HG02943 (cell line): ENCODE data around the gene FIGN.

Experiments used
- ATAC-seq: cut with Tn5 transposase; IDR thresholded peaks from one replicate; pipeline ENCODE4 v1.9.1; 2021; ENCODE audit warnings: mild to moderate bottlenecking, low read depth, moderate library complexity; ENCODE audit not compliant: unreplicated experiment

The FIGN gene

DNA sequence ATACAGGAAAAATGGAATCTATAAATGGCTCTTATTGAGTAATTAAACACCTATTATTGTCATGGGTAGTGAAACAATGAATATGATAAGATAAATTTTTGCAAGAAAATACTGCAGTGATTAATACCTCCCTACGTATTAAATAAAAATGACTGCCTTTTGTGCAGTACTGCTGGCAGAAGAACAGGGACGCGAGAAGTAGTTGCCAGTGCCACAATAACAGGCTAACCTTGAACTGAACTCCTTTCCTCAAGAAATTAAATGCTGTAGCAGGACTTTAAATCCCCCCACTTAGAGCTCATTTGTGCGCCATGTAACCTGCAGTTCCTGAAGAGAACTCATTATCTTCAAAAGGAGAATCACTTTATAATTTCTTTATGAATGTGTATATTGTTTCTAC is 24.6 kb downstream of the FIGN start:
- ATAC-seq = no peak

DNA sequence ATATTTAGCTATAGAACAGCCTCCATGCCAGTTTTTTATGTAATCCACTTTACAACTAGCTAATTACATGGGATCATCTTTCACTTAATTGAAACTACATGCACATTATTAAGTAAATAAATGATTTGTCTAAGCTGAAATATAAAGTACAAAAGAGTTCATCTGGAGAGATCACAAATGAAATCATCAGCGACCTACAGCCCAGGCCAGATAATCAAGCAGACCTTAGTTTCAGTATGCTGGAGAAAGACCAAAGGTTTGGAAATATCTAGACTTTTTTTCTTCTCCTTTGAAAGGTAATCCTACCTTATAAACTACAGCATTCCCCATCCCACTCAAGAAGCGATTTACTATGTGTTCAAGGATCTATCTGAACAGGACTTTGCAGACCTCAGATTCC is 26.5 kb downstream of the FIGN start:
- ATAC-seq = no peak

DNA sequence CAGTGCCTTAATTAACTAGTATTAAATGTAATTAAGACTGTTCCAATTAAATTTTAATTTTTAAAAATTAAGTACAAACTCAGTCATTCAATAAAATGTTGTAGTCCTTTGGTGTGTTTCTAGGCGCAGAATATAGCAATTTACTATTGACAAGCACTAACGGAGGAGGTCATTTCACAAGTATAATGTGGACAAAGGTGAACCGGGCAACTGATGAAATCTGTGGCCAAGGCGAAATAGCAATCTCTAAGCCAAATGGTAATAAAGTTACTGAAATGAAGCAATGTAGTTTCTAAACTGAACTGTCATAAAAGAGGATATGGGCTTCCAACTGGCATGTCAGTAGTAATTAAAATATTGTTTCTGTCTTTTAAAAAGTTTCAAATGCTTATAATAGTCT is 27.5 kb downstream of the FIGN start:
- ATAC-seq = no peak

DNA sequence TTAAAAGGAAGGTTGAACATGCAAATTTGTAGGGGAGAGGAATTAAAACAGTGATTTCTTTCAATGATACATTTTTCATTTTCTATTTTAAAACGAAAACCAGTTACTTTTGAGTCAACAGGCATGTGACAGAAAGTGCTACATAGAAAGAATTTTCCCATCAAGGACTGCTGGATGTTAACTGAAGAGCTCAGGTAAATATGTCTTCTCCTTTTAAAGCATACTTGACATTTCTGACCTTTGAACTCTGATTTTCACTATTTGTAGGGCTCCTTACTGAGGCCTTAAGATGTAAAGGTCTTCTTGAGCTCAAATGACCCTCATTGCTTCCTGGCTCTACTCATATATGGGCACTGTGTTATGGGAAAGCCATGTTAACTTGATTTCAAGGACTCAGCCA is 32.4 kb downstream of the FIGN start:
- no peak for ATAC-seq

DNA sequence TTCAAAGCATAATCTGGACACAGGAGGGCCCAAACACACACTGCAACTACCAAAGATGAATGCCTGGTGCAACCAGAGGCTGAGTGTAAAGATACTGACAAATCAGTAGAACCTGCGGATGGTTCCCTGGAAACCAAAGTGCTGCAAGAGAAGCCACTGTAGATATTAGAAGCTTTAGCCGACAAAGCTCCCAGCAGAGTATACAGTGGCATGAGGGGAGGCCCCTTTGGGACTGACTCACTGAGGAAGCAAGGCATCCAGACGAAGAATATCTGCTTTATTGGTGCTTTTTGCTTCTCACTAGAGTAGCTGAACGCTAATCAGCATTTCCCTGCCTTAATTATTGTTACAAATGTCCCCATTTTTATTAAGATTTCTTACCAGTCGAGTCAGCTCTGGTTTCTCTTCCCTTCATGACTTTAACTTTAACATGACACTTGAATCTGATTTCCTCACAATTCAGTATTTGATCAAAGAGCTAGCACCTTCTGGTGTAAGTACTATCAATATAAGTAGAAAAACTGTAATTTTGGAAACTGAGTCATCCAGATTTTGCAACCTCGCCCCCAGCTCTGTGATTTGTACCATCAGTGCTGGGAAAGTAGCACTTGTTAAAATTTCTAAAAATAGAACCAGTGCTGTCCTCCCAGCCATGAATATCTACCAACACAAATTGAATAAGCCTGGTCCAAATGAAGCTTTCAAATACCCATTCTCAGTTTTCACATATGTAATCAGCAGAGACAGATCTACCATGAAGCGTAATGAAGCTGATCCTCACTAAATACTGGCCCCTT is 34.2 kb downstream of the FIGN start:
- ATAC-seq = no peak

DNA sequence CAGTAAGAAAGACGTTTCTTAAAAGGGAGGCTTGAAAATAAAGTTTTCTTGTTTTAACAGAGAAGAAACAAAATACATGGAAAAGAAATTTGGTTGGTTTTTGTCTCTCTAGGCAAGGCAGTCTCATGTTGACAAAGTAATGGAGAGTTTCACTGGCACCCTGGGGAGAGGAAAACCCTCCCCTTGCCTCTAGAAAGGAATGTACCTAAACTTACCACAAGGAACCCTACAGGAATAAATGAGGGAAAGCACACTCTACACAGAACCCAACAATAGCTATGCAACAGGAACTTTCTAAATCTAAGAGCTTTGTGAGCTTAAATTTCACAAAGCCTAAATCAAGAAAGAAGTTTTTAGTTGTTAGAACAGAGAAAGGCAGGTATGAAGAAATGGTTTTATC is 37.0 kb downstream of the FIGN start:
- no peak for ATAC-seq

DNA sequence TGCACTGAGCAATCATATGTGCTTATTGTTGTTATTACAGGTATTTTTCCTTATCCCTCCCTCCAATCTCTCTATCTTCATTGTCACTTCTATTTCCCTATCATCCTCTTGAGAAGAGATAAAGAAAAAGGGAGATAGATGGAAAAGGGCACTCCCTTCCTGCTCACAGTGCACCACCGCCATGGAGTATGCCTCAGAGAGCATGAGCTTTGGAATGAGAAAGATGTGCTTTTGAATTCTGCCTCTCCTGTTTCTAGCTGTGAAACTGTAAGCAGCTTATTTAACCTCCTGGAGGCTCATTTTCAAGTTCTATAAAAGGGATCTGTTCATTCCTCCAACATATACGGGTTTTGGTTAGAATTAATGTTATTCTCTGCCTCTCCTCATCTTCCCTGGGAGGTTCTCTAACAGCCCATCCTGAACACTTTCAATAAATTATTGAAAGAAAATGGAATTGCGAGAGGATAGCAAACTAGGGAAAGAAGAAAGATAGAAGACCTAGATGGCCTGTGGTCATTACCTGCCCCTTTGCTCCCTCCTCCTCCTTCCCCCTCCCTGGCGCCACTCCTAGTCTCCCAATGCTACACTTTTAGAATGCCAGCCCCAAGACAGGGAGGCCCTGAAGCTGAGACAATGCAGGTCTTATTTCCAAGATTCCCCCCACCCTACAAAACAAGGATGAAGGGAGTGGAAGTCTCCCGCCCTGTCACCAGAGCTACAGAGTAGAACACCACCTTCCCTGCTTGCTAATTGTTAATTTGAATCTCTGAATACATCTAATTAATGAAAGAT is 37.8 kb downstream of the FIGN start:
- no peak for ATAC-seq

DNA sequence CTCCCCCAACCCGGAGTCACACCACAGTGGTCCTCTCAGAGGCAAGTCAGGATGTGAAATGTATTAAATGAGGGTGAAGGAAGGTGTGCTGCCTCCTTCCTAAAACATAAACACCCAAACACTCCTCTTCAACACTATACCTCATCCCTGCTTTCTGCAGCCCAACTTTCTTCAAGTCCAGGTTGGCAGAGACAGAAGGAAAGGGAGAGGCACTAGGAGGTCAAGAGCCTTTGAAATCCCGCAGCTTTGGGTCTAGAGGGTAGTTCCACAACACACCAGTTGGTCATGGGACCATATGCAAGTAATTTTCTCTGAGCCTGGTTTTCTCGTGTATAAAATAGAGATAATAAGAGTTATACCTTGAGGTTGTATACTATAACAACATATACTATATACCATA is 38.4 kb downstream of the FIGN start:
- no peak for ATAC-seq

DNA sequence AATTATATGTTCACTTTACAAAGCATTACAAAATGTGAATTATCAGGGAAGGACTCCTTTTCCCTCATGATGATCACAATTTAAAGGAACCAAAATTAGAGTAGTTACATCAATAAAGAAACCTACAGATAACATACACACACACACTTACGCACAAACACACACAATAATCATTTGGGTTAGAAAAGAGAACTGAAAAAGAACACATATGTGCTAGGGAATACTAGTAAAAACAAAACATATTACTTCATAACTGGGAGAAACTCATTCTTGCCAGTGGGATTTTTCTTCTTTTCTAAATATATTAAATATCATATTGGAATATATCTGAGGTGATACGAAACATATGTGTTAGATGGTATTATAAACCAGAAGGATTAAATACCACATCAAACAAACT is 42.3 kb downstream of the FIGN start:
- no peak for ATAC-seq

DNA sequence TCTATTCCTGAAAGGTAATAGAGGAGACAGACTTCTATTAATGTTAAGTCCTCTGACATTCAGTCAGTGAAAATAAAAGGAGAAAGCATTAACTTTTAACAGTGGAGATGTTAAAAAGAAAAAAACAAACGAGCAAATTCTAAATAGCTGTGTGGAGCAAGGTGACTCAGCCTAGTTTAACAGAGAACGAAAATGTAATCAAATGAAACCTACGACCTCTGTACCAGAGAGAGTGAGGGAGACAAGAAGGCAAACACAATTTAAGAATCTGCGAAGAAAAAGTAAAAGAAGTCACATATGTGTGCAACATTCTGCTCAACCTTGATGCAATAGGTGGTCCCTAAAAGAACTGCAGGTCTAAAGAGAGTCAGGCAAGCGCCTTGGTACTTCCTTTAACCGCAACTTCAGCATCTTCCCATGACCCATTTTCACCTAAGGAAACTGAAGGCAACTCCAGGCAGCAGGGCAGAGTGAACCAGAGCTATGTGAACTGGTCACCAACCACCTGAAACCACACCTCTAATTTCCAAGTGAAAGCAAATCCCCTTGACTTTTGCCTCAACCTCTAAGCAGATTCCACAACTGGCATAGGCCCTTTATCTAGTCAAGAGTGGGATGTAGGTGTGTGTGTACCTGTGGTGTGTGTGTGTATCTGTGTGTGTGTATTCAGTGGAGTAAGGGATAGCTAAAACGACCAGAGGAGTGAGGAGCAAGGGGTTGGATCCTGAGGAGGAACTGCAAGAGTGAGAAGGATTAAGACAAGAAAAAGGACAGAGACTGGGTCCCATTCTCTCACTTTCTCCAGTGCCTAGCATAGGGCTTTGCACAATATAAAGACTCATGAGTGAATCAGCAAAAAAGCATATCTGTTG is 43.0 kb downstream of the FIGN start:
- ATAC-seq = no peak

DNA sequence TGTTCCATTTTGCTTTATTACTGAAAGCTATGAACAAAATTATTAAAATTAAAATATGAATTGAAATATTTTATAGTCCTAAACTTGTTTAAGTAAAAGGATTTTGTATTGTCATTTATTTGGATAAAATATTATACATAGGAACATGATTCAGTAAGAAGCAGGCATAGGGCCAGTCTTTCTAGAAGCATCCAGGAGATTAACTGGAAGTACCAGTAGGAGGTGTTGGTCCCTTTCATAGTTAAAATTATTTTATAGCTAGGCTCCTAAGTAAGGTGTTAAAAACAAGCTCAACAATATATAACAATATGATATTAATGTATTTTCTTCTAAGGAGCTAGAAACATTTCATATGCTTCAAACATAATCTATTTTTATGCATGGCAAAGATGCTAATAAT is 43.7 kb downstream of the FIGN start:
- ATAC-seq = no peak

DNA sequence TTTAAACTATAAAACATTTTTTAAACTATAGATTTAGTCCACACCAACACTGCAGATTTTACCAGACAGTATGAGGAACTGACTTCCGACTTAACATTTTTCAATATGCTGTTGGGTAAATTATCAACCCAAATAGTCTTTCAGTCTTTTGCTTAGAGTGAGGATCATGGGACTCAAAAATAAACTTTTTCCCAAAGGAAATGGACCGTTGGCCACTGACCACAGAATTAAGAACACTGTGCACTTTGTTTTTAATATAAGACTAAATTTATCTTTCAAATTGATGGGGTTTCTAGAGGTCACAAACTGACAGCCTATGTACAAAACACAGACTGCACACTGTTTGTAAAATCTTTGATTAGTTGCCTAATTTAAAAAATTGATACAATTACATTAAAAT is 44.9 kb downstream of the FIGN start:
- ATAC-seq = no peak

DNA sequence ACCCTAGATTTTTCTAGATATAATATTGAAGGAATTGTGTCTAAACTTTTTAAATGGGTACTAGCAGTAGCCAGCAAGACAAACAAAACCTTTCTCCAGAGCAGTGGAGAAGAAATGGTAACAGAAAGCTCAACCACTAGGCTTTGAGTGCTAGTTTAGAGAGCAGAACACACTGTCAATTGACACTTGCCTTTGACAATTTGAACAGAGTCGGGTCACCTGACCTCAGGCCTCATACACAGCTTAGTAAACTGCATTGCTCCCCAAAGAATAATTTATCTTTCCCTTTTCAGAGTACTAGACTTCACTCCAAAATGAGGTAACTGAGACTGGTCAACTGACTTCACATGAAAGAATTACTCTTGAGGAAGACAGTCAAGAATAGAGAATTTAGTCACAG is 48.6 kb downstream of the FIGN start:
- no peak for ATAC-seq

DNA sequence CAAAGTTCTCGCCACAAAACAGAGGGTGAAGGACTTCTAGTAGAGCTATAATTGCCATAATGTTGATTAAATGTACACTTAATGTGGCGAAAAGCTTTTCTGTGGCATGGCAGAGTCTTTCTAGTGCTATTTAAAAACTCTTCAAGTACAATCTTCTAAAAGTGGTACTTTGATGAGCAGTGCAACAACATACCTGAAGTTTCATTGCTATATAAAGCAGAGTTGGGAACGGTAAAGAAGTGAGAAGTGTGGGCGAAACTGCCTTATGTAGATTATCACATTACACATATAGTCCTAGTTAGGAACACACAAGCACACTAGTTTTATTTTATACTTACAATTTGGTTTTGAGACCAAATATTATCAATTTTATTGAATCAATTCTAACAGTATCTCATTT is 49.5 kb downstream of the FIGN start:
- ATAC-seq = no peak

DNA sequence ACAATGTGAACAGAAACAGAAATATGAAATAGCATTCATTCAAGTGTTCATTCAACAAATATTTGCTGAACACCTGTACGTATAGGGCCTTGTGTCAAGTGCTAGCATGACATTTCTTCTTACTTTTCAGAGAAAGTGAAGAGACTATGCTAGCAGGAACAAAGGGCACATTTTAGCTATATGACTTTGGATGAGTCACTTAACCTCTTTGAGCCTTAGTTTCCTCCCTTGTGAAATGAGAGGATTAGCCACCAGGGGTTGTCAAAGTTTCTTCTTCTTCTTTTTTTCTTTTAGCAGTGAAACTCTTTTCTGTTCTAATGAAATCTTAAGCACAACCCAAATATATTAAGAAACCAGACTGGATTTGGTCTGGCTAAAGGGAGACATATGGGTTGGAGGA is 53.1 kb downstream of the FIGN start:
- ATAC-seq = no peak

DNA sequence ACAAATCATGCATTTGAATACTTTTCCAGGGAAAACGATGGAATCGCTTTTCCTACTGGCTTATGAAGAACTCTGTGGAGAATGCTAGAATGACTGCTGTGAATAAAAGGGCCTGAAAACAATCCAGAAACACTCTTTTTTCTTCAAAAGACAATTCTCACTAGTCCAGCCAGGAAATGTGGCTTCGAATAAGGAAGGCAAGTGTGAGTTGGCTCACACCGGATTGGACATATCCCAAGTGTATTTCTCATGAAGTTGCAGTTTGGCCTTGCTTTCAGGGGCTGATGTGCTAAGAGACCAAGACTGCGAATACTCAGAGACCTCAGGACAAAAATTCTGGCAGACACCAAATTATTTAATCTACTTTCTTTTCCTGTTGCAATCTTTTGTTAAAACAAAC is 54.1 kb downstream of the FIGN start:
- no peak for ATAC-seq

DNA sequence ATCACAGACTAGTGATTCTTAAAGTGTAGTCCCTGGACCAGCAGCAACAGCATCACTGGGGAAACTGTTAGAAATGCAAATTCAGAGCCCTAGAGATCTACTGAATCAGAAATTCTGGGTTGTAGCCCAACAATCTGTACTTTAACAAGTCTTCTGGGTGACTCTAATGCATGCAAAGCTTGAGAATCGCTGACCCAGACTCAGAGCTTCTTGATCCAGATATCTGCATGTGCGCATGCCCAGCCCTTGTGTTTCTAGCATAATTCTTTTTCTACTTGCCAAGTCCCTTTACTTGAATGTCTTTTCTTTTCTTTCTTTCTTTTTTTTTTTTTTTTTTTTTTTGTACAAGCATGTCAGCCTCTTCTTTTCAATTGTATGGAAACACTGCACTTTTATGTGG is 60.4 kb downstream of the FIGN start:
- ATAC-seq = no peak

DNA sequence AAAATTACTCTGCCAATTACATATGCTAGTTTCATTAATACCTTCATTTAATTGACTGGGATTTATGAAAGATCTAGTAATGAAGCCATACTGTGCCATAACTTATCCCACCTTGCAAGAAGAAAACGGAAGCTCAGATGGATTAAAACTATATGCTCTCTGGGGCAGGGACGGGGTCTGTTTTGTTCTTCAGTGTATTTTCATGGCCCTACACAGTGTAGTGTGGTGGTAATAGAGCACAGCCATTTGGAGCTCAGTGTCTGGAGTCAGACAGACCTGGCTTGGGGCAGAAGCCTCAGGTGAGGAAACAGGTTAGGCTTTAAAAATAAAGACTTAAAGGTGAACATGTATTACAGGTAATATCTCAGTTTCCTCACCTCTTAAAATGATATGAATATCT is 62.3 kb downstream of the FIGN start:
- no peak for ATAC-seq

DNA sequence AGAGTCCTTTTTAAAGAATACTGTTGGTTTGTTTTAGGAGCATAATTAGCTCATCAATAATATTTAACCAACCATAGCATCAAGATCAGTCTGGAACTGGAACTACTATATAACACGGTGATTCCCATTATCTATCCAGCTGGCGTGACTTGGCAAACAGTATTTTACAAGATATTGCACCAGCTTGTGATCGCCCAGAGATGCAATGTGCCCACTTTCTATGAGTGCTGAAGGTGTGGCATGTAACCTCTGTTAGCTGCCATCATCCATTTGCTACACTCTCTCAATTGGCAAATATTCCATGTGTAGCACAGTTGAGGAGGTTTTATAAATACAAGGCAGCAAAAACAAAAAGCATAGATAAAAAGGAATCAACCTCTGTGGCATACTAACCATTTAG is 64.9 kb downstream of the FIGN start:
- no peak for ATAC-seq

DNA sequence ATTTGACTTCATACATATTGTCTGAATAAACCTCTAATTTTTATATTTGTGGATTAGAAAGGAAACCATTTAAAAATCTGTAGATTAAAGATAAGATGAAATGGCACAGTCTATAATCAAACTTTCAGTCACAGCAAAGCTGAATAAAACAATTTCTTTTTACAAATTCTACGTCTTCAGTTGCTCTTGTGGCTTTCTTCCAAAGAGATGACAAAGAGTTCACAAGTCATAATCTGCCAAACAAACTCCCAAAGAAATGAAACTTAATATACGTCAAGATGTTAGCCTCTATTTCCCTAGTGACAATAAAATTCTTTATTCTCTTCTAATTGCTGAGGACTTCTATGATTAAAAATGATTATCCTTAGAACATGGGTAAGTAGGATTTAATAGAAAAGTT is 66.3 kb downstream of the FIGN start:
- no peak for ATAC-seq
